Measurements from ENCODE around the gene TMEM109. TPM values are rescaled to one million over a fixed set of nuclear protein-coding genes. Genes with fewer than 3 reads are reported as not detected.

TMEM109 gene
- polyA plus RNA-seq, 4 donors: 76.1 to 111 (median 91.6) TPM

- no peak for DNase-seq (ENCODE audit: low read depth in 4 of 4, low spot score in 2 of 4)
Measured at GRCh38 chr11:60924906-60925853, 11.2 kb downstream of the TMEM109 start.

- DNase-seq (ENCODE audit: low read depth in 4 of 4, low spot score in 2 of 4): no peak
Measured at GRCh38 chr11:60925868-60926267, 11.9 kb downstream of the TMEM109 start.

GRCh38 chr11:60926500-60926899 lies 12.5 kb downstream of the TMEM109 start:
- no peak for DNase-seq (ENCODE audit: low read depth in 4 of 4, low spot score in 2 of 4)

- no peak for DNase-seq (ENCODE audit: low read depth in 4 of 4, low spot score in 2 of 4)
Measured at GRCh38 chr11:60927061-60927592, 13.2 kb downstream of the TMEM109 start.

- no peak for DNase-seq (ENCODE audit: low read depth in 4 of 4, low spot score in 2 of 4)
Measured at GRCh38 chr11:60927600-60927999, 13.6 kb downstream of the TMEM109 start.

GRCh38 chr11:60928563-60929001 lies 14.6 kb downstream of the TMEM109 start:
- DNase-seq (ENCODE audit: low read depth in 4 of 4, low spot score in 2 of 4): no peak

- DNase-seq (ENCODE audit: low read depth in 4 of 4, low spot score in 2 of 4): no peak
Measured at GRCh38 chr11:60929764-60930163, 15.8 kb downstream of the TMEM109 start.

- DNase-seq (ENCODE audit: low read depth in 4 of 4, low spot score in 2 of 4): no peak
Measured at GRCh38 chr11:60930394-60930793, 16.4 kb downstream of the TMEM109 start.

GRCh38 chr11:60931917-60932316 lies 18.0 kb downstream of the TMEM109 start:
- DNase-seq (ENCODE audit: low read depth in 4 of 4, low spot score in 2 of 4): no peak

GRCh38 chr11:60932605-60933356 lies 18.8 kb downstream of the TMEM109 start:
- DNase-seq (ENCODE audit: low read depth in 4 of 4, low spot score in 2 of 4): no peak

- DNase-seq (ENCODE audit: low read depth in 4 of 4, low spot score in 2 of 4): no peak
Measured at GRCh38 chr11:60933416-60934123, 19.6 kb downstream of the TMEM109 start.

GRCh38 chr11:60934124-60934789 lies 20.3 kb downstream of the TMEM109 start:
- no peak for DNase-seq (ENCODE audit: low read depth in 4 of 4, low spot score in 2 of 4)

- DNase-seq (ENCODE audit: low read depth in 4 of 4, low spot score in 2 of 4): no peak
Measured at GRCh38 chr11:60934790-60935605, 21.0 kb downstream of the TMEM109 start.

- DNase-seq (ENCODE audit: low read depth in 4 of 4, low spot score in 2 of 4): no peak
Measured at GRCh38 chr11:60935676-60936442, 21.9 kb downstream of the TMEM109 start.

GRCh38 chr11:60936467-60937143 lies 22.6 kb downstream of the TMEM109 start:
- no peak for DNase-seq (ENCODE audit: low read depth in 4 of 4, low spot score in 2 of 4)

GRCh38 chr11:60937144-60937527 lies 23.2 kb downstream of the TMEM109 start:
- DNase-seq (ENCODE audit: low read depth in 4 of 4, low spot score in 2 of 4): no peak

GRCh38 chr11:60937811-60938210 lies 23.9 kb downstream of the TMEM109 start:
- no peak for DNase-seq (ENCODE audit: low read depth in 4 of 4, low spot score in 2 of 4)

GRCh38 chr11:60938500-60938899 lies 24.5 kb downstream of the TMEM109 start:
- DNase-seq (ENCODE audit: low read depth in 4 of 4, low spot score in 2 of 4): no peak

Measured in left renal cortex interstitium (tissue), 4 donors.